ENCODE measurements around the gene QTRT2. TPM values are rescaled to one million over a fixed set of nuclear protein-coding genes. Genes with fewer than 3 reads are reported as not detected.

Gene QTRT2
- total and polyA plus RNA-seq, 9 of the 15 experiments (the other 6 are each of a cell fraction or from before 2014, with no cell fraction given), result 10.2 to 25.1 (median 17.3) TPM

DNA sequence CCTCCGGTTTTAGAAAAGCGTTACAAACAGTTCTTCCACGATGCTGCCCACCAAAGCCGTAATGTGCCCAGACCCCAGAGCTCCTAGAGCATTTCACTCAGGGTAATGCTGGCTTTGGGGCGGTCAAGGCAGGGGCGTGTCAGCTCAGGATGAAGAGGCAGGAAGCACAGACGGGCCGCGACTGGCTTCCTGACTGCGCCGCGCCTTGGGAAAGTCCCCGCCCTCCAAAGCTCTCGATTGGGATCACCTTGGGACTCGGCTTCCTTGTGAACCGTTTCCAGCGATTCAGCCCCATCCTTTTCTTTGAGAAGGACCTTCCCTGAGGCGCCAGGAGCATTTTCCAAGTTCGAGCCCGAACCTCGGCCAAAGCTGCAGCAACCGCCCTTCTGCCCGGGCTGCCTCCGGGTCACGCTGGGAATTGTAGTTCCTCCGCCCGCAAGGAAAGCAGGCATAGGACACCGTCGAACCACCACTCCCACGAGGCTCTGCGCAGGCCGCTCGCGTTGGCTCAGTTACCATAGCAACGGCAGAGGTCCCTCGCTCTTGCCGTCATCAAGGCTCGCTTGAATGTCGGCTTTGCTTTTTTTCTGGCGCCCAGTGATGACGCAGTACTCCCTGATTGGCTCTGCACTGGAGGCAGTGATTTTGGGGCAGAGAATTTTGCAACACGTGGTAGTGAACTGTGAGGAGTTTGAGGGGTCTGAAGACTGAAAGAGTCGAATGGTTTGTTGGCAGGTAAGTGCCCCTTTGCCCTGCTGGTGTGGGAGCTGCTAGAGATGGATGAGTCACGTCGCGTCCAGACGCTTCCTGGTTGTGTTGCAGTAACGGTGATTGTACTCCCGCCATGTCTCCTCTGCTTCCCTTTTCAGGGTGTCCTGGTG is at the start of gene QTRT2, which contains the start of gene CCDC191 (continued):
- TF ChIP-seq ASH1L (IDR thresholded peaks at IDR 0.05; ENCODE audit: borderline replicate concordance, low read depth, partially characterized antibody) (peak; percentile 14), MCM5 (IDR thresholded peaks at IDR 0.05; ENCODE audit: low read depth) (no peak), CCNT2 (IDR thresholded peaks at IDR 0.05; ENCODE audit: borderline replicate concordance, extremely low read depth, insufficient read length, low read depth, low read length) (no peak), MYC (IDR thresholded peaks at IDR 0.05; ENCODE audit: low read depth, low read length) (peak; percentile 83), MYC (CRISPR knock-in tag; IDR thresholded peaks at IDR 0.05; ENCODE audit: borderline replicate concordance, low read depth) (no peak), MBD2 (IDR thresholded peaks at IDR 0.05; ENCODE audit: borderline replicate concordance, low read depth) (peak; percentile 56), MCM2 (IDR thresholded peaks at IDR 0.05; ENCODE audit: low read depth) (no peak), U2AF1 (optimal IDR thresholded peaks at IDR 0.05; ENCODE audit: low read depth, low read length) (no peak), SP1 (CRISPR knock-in tag; IDR thresholded peaks at IDR 0.05) (peak; percentile 72), FOSL1 (tag; conservative IDR thresholded peaks at IDR 0.05) (peak; percentile 24; the same call in 1 of the 2 replicates), NR1H2 (CRISPR knock-in tag; IDR thresholded peaks at IDR 0.05) (no peak), TCF3 (CRISPR knock-in tag; IDR thresholded peaks at IDR 0.05) (no peak), ZBED1 (IDR thresholded peaks at IDR 0.05) (no peak), ZNF133 (CRISPR knock-in tag; IDR thresholded peaks at IDR 0.05) (no peak), SOX6 (IDR thresholded peaks at IDR 0.05) (no peak), RFX1 (IDR thresholded peaks at IDR 0.05) (peak; percentile 100), ZFX (CRISPR knock-in tag; IDR thresholded peaks at IDR 0.05) (peak; percentile 43), ADNP (tag; IDR thresholded peaks at IDR 0.05) (no peak), EP400 (IDR thresholded peaks at IDR 0.05) (peak; percentile 90)
- TF ChIP-seq, protein P1, sequence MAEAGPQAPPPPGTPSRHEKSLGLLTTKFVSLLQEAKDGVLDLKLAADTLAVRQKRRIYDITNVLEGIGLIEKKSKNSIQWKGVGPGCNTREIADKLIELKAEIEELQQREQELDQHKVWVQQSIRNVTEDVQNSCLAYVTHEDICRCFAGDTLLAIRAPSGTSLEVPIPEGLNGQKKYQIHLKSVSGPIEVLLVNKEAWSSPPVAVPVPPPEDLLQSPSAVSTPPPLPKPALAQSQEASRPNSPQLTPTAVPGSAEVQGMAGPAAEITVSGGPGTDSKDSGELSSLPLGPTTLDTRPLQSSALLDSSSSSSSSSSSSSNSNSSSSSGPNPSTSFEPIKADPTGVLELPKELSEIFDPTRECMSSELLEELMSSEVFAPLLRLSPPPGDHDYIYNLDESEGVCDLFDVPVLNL (CRISPR knock-in tag; IDR thresholded peaks at IDR 0.05; ENCODE audit: low read depth), result no peak; the same call in 1 of the 2 replicates
- TF ChIP-seq, protein P2, sequence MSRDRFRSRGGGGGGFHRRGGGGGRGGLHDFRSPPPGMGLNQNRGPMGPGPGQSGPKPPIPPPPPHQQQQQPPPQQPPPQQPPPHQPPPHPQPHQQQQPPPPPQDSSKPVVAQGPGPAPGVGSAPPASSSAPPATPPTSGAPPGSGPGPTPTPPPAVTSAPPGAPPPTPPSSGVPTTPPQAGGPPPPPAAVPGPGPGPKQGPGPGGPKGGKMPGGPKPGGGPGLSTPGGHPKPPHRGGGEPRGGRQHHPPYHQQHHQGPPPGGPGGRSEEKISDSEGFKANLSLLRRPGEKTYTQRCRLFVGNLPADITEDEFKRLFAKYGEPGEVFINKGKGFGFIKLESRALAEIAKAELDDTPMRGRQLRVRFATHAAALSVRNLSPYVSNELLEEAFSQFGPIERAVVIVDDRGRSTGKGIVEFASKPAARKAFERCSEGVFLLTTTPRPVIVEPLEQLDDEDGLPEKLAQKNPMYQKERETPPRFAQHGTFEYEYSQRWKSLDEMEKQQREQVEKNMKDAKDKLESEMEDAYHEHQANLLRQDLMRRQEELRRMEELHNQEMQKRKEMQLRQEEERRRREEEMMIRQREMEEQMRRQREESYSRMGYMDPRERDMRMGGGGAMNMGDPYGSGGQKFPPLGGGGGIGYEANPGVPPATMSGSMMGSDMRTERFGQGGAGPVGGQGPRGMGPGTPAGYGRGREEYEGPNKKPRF (IDR thresholded peaks at IDR 0.05; ENCODE audit: low read depth, low read length), result no peak
- TF ChIP-seq, protein P3, sequence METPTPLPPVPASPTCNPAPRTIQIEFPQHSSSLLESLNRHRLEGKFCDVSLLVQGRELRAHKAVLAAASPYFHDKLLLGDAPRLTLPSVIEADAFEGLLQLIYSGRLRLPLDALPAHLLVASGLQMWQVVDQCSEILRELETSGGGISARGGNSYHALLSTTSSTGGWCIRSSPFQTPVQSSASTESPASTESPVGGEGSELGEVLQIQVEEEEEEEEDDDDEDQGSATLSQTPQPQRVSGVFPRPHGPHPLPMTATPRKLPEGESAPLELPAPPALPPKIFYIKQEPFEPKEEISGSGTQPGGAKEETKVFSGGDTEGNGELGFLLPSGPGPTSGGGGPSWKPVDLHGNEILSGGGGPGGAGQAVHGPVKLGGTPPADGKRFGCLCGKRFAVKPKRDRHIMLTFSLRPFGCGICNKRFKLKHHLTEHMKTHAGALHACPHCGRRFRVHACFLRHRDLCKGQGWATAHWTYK (CRISPR knock-in tag; IDR thresholded peaks at IDR 0.05), result no peak
- TF ChIP-seq, protein P4, sequence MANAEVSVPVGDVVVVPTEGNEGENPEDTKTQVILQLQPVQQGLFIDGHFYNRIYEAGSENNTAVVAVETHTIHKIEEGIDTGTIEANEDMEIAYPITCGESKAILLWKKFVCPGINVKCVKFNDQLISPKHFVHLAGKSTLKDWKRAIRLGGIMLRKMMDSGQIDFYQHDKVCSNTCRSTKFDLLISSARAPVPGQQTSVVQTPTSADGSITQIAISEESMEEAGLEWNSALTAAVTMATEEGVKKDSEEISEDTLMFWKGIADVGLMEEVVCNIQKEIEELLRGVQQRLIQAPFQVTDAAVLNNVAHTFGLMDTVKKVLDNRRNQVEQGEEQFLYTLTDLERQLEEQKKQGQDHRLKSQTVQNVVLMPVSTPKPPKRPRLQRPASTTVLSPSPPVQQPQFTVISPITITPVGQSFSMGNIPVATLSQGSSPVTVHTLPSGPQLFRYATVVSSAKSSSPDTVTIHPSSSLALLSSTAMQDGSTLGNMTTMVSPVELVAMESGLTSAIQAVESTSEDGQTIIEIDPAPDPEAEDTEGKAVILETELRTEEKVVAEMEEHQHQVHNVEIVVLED (CRISPR knock-in tag; IDR thresholded peaks at IDR 0.05), result no peak

All from K562 (cell line).